ENCODE results near the gene NPFFR2. TPM values are rescaled to one million over a fixed set of nuclear protein-coding genes. Genes with fewer than 3 reads are reported as not detected.
"Not testable (repeated sequence)": the region's sequence is repeated elsewhere in the genome, so short reads cannot be mapped to it uniquely, and the experiment has no call there.

The NPFFR2 gene
- not detected in 2 replicates for total RNA-seq (2014; rRNA removed; shearing (Covaris generic); ENCODE audit: low replicate concordance)

GRCh38 chr4:72031868-72032608 lies at the start of gene NPFFR2:
NPFFR2 (plus strand) TSS chr4:72032000; CDS start chr4:72128592, 96,592 bp downstream.
- no peak for DNase-seq (ENCODE audit: low read depth)
- in situ Hi-C loops (cut with HindIII; ENCODE audit: low pct_unique_long_range_greater_than_20kb, low sequenced_read_pairs), result no loop called here

- in situ Hi-C loops (cut with HindIII; ENCODE audit: low pct_unique_long_range_greater_than_20kb, low sequenced_read_pairs), result no loop called here
- no peak for DNase-seq (ENCODE audit: low read depth)
These were observed 39.1 kb upstream of the NPFFR2 start for GRCh38 chr4:71992571-71993312.

GRCh38 chr4:71994559-71994958 lies 37.2 kb upstream of the NPFFR2 start:
- in situ Hi-C loops (cut with HindIII; ENCODE audit: low pct_unique_long_range_greater_than_20kb, low sequenced_read_pairs), result no loop called here
- DNase-seq (ENCODE audit: low read depth), result no peak

- in situ Hi-C loops (cut with HindIII; ENCODE audit: low pct_unique_long_range_greater_than_20kb, low sequenced_read_pairs), result no loop called here
- no peak for DNase-seq (ENCODE audit: low read depth)
These were observed 36.5 kb upstream of the NPFFR2 start for GRCh38 chr4:71995297-71995696.

- DNase-seq (ENCODE audit: low read depth), result peak; percentile 50
- in situ Hi-C loops (cut with HindIII; ENCODE audit: low pct_unique_long_range_greater_than_20kb, low sequenced_read_pairs), result no loop called here
These were observed 25.2 kb upstream of the NPFFR2 start for GRCh38 chr4:72006586-72006985.

GRCh38 chr4:72011906-72012305 lies 19.9 kb upstream of the NPFFR2 start:
- no peak for DNase-seq (ENCODE audit: low read depth)
- in situ Hi-C loops (cut with HindIII; ENCODE audit: low pct_unique_long_range_greater_than_20kb, low sequenced_read_pairs), result no loop called here

GRCh38 chr4:72016011-72016410 lies 15.8 kb upstream of the NPFFR2 start:
- DNase-seq (ENCODE audit: low read depth), result no peak
- in situ Hi-C loops (cut with HindIII; ENCODE audit: low pct_unique_long_range_greater_than_20kb, low sequenced_read_pairs), result no loop called here

- in situ Hi-C loops (cut with HindIII; ENCODE audit: low pct_unique_long_range_greater_than_20kb, low sequenced_read_pairs), result no loop called here
- DNase-seq (ENCODE audit: low read depth), result no peak
These were observed 12.1 kb upstream of the NPFFR2 start for GRCh38 chr4:72019688-72020087.

GRCh38 chr4:72022553-72022952 lies 9.2 kb upstream of the NPFFR2 start:
- no peak for DNase-seq (ENCODE audit: low read depth)
- in situ Hi-C loops (cut with HindIII; ENCODE audit: low pct_unique_long_range_greater_than_20kb, low sequenced_read_pairs), result no loop called here

GRCh38 chr4:72055566-72055965 lies 23.8 kb downstream of the NPFFR2 start:
- DNase-seq (ENCODE audit: low read depth), result no peak
- in situ Hi-C loops (cut with HindIII; ENCODE audit: low pct_unique_long_range_greater_than_20kb, low sequenced_read_pairs), result no loop called here

GRCh38 chr4:72063726-72064125 lies 31.9 kb downstream of the NPFFR2 start:
- in situ Hi-C loops (cut with HindIII; ENCODE audit: low pct_unique_long_range_greater_than_20kb, low sequenced_read_pairs), result no loop called here
- peak; percentile 79 for DNase-seq (ENCODE audit: low read depth)

- in situ Hi-C loops (cut with HindIII; ENCODE audit: low pct_unique_long_range_greater_than_20kb, low sequenced_read_pairs), result no loop called here
- no peak for DNase-seq (ENCODE audit: low read depth)
These were observed 35.3 kb downstream of the NPFFR2 start for GRCh38 chr4:72067051-72067450.

- no peak for DNase-seq (ENCODE audit: low read depth)
- in situ Hi-C loops (cut with HindIII; ENCODE audit: low pct_unique_long_range_greater_than_20kb, low sequenced_read_pairs), result no loop called here
These were observed 42.0 kb downstream of the NPFFR2 start for GRCh38 chr4:72073816-72074215.

GRCh38 chr4:72076562-72076961 lies 44.8 kb downstream of the NPFFR2 start:
- in situ Hi-C loops (cut with HindIII; ENCODE audit: low pct_unique_long_range_greater_than_20kb, low sequenced_read_pairs), result no loop called here
- DNase-seq (ENCODE audit: low read depth), result peak; percentile 84

GRCh38 chr4:72077346-72077745 lies 45.5 kb downstream of the NPFFR2 start:
- no peak for DNase-seq (ENCODE audit: low read depth)
- in situ Hi-C loops (cut with HindIII; ENCODE audit: low pct_unique_long_range_greater_than_20kb, low sequenced_read_pairs), result no loop called here

GRCh38 chr4:72084587-72085011 lies 52.8 kb downstream of the NPFFR2 start:
- in situ Hi-C loops (cut with HindIII; ENCODE audit: low pct_unique_long_range_greater_than_20kb, low sequenced_read_pairs), result no loop called here
- DNase-seq (ENCODE audit: low read depth), result no peak

GRCh38 chr4:72090606-72091005 lies 58.8 kb downstream of the NPFFR2 start:
- DNase-seq (ENCODE audit: low read depth); in situ Hi-C loops (cut with HindIII; ENCODE audit: low pct_unique_long_range_greater_than_20kb, low sequenced_read_pairs): not testable (repeated sequence)

GRCh38 chr4:72094059-72094797 lies 62.4 kb downstream of the NPFFR2 start:
- no peak for DNase-seq (ENCODE audit: low read depth)
- in situ Hi-C loops (cut with HindIII; ENCODE audit: low pct_unique_long_range_greater_than_20kb, low sequenced_read_pairs), result no loop called here

GRCh38 chr4:72107456-72107855 lies 75.7 kb downstream of the NPFFR2 start:
- no peak for DNase-seq (ENCODE audit: low read depth)
- in situ Hi-C loops (cut with HindIII; ENCODE audit: low pct_unique_long_range_greater_than_20kb, low sequenced_read_pairs), result no loop called here

Data from Caki2 (cell line).